Prostate gland (tissue), 2 donors: Measurements from ENCODE around the gene EP400. TPM values are rescaled to one million over a fixed set of nuclear protein-coding genes. Genes with fewer than 3 reads are reported as not detected.
"Not testable (repeated sequence)": the region's sequence is repeated elsewhere in the genome, so short reads cannot be mapped to it uniquely, and the experiment has no call there.

Experiments
- DNase-seq: peaks from one replicate; pipeline ENCODE4 v3.0.0-alpha.2; 2019; ENCODE audit warnings: low spot score
- H3K27ac ChIP-seq, 2 donors: fragments of 200-600 bp; sonication (generic); 2 replicates each; pipeline ENCODE4 v1.5.1; 2017 to 2019
- H3K27me3 ChIP-seq: fragments of 200-600 bp; sonication (generic); replicated peaks from 2 replicates; pipeline ENCODE4 v1.5.1; 2019; ENCODE audit not compliant: insufficient read depth
- H3K36me3 ChIP-seq, 2 donors: fragments of 200-600 bp; sonication (generic); 1 replicate in 1 of 2; 2 replicates in 1 of 2; pipeline versions ENCODE4 v1.5.1 to v1.8.1; 2017 to 2019
- H3K4me1 ChIP-seq: fragments of 200-600 bp; sonication (generic); replicated peaks from 2 replicates; pipeline ENCODE4 v1.5.1; 2019
- H3K4me3 ChIP-seq, 2 donors: fragments of 200-600 bp; sonication (generic); 2 replicates each; pipeline ENCODE4 v1.5.1; 2017 to 2019
- H3K9me3 ChIP-seq: fragments of 200-600 bp; sonication (generic); 2 replicates; pipeline ENCODE4 v1.5.1; 2017
- POLR2A ChIP-seq: fragments of 450-650 bp; IDR thresholded peaks from one replicate; pipeline ENCODE4 v1.6.1; 2016; ENCODE audit warnings: antibody characterized with exemption, mild to moderate bottlenecking
- POLR2AphosphoS5 ChIP-seq: sonication (generic); formaldehyde crosslinking; IDR thresholded peaks from one replicate; pipeline ENCODE4 v1.6.1; 2017; ENCODE audit warnings: antibody characterized with exemption
- WGBS: methylation state at CpG from one replicate; pipeline ENCODE4 v1.1.5; 2018; 5-methylcytosine and 5-hydroxymethylcytosine counted together
- intact Hi-C: fragments of 100-400 bp; cut with DNase I; formaldehyde crosslinking; loops from one replicate; pipeline ENCODE4 v1.14.2; 2022
- total RNA-seq, 2 donors: library from RNA; depleted of rRNA; stranded (reverse); fragments of >200 nt; gene quantifications; one replicate each; pipeline ENCODE4 v1.1.0, GENCODE V29; 2016
- TF ChIP-seq, protein P1 (sequence below), 4 experiments: fragments of 200-600 bp in 2 of 4; fragments of 450-650 bp in 2 of 4; sonication (generic) in 2 of 4; IDR thresholded peaks; 1 replicate in 3 of 4; 2 replicates in 1 of 4; pipeline ENCODE4 v1.5.1; 2016 to 2019; ENCODE audit warnings: antibody characterized with exemption in 4 of 4, mild to moderate bottlenecking in 2 of 4, moderate library complexity in 2 of 4

The EP400 gene
- total RNA-seq, 2 donors from 2014 or later, result 22.3 to 46.2 TPM

DNA sequence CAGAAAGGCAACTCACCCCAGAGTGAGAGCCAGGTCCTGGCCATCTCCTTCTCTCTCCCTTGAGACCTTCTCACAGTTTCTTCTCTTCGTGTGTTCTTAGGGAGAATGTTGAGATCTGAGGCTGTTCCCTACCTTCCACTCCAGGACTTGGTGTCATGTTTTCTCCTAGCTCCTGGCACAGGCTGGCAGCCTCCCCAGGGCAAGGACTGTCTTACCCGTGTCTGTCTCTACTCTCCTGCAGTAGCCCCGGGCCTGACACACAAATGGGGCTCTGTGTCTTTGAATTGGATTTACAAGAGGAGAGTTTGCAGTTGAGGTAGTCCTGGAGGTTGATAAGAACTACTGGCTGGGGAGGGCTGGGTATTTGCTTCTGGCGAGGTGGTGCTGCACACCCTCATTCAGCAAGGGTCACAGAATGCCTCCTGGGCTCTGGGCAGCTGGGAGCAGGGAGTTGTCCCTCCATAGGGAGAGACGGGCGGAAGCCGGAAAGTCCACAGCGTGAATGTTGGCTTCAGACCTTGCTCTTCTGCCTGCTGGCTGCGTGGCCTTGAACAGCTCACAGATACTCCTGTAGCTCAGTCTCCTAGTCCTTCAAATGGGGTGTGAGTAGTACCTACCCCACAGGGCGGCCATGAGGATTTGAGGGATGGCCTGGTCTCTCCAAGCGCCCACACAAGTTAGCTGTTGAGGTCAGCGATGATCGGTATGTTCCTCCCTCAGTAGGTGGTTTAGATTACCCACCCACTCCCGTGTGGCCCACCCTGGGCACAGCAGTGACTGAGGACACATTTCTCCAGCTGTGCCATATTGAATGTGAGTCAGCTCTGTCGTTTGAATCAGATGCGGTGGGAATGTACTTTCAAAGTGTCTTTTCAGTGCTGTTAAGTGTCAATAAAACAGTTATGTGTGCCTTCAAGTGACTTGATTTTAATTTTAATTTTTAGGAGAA lies 10.2 kb downstream of the EP400 start:
- intact Hi-C loops, result no loop called here
- 72% methylated on average over 16 of the region's 16 CpGs for WGBS
- Histone ChIP-seq H3K4me3 (no peak overlapping the region), H3K4me1 (no peaks in the 10 kb centered on the region), H3K27ac (no peak overlapping the region), H3K9me3 (no peaks in the 10 kb centered on the region), H3K36me3 (peaks cover 0 to 3% of the 10 kb centered on the region in 2 donors), H3K27me3 (no peaks in the 10 kb centered on the region)
- TF ChIP-seq POLR2A (no peak), POLR2AphosphoS5 (no peak)
- TF ChIP-seq, protein P1, sequence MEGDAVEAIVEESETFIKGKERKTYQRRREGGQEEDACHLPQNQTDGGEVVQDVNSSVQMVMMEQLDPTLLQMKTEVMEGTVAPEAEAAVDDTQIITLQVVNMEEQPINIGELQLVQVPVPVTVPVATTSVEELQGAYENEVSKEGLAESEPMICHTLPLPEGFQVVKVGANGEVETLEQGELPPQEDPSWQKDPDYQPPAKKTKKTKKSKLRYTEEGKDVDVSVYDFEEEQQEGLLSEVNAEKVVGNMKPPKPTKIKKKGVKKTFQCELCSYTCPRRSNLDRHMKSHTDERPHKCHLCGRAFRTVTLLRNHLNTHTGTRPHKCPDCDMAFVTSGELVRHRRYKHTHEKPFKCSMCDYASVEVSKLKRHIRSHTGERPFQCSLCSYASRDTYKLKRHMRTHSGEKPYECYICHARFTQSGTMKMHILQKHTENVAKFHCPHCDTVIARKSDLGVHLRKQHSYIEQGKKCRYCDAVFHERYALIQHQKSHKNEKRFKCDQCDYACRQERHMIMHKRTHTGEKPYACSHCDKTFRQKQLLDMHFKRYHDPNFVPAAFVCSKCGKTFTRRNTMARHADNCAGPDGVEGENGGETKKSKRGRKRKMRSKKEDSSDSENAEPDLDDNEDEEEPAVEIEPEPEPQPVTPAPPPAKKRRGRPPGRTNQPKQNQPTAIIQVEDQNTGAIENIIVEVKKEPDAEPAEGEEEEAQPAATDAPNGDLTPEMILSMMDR (IDR thresholded peaks at IDR 0.05), result no peak
- no peak for DNase-seq

DNA sequence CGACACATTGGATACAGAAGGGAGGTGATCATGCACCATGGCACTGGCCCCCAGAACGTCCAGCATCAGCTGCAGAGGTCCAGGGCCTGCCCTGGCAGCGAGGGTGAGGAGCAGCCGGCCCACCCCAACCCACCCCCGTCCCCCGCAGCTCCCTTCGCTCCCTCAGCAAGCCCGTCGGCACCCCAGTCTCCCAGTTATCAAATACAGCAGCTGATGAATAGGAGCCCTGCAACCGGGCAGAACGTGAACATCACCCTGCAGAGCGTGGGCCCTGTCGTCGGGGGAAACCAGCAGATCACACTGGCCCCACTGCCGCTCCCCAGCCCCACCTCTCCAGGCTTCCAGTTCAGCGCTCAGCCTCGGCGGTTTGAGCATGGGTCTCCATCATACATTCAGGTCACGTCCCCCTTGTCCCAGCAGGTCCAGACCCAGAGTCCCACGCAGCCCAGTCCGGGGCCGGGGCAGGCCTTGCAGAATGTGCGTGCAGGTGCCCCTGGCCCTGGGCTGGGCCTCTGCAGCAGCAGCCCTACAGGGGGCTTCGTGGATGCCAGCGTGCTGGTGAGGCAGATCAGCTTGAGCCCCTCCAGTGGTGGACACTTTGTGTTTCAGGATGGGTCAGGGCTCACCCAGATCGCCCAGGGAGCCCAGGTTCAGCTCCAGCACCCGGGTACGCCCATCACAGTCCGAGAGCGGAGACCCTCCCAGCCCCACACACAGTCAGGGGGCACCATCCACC lies 11.0 kb downstream of the EP400 start:
- intact Hi-C loops, H3K27me3 ChIP-seq, H3K27ac ChIP-seq, H3K9me3 ChIP-seq, H3K36me3 ChIP-seq, DNase-seq, H3K4me3 ChIP-seq, H3K4me1 ChIP-seq: not testable (repeated sequence)
- WGBS, result 83% methylated on average over 6 of the region's 30 CpGs

DNA sequence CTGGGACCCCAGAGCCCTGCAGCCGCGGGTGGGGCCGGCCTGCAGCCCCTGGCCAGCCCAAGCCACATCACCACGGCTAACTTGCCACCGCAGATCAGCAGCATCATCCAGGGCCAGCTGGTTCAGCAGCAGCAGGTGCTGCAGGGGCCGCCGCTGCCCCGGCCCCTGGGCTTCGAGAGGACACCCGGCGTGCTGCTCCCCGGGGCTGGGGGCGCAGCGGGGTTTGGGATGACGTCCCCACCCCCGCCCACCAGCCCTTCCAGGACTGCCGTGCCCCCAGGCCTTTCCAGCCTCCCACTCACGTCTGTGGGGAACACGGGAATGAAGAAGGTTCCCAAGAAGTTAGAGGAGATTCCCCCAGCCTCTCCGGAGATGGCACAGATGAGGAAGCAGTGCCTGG lies 11.6 kb downstream of the EP400 start:
- H3K27me3 ChIP-seq, H3K27ac ChIP-seq, intact Hi-C loops, H3K9me3 ChIP-seq, H3K4me3 ChIP-seq, H3K36me3 ChIP-seq, H3K4me1 ChIP-seq, DNase-seq: not testable (repeated sequence)
- 89% methylated on average over 1 of the region's 20 CpGs for WGBS

DNA sequence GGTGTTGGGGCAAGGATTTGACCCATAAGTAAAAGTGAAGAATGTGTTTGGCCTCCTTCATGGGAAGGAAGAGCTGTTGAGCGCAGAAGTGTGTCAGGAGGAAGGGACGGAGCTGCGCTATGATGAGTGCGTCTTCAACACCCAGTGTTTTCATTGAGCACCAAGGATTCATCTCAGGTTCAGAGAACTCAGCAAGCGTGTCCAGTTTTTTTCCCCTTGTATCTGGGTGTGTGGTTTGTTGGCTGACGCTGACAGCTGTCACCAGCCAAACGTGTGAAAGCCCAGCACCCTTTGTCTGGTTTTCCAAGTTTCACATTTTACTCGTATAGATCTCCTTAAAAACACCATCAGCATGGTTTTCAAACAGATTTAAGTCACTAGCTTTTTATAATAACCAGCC lies 12.3 kb downstream of the EP400 start:
- Histone ChIP-seq H3K9me3 (no peaks in the 10 kb centered on the region), H3K4me3 (no peak overlapping the region), H3K4me1 (peaks cover 5% of the 10 kb centered on the region), H3K36me3 (peaks cover 0 to 3% of the 10 kb centered on the region in 2 donors), H3K27me3 (no peaks in the 10 kb centered on the region), H3K27ac (no peak overlapping the region)
- intact Hi-C loops, result no loop called here
- 84% methylated on average over 8 of the region's 8 CpGs for WGBS
- TF ChIP-seq POLR2A, result no peak
- TF ChIP-seq, protein P1 (IDR thresholded peaks at IDR 0.05), result no peak
- TF ChIP-seq POLR2AphosphoS5, result no peak
- DNase-seq, result no peak

DNA sequence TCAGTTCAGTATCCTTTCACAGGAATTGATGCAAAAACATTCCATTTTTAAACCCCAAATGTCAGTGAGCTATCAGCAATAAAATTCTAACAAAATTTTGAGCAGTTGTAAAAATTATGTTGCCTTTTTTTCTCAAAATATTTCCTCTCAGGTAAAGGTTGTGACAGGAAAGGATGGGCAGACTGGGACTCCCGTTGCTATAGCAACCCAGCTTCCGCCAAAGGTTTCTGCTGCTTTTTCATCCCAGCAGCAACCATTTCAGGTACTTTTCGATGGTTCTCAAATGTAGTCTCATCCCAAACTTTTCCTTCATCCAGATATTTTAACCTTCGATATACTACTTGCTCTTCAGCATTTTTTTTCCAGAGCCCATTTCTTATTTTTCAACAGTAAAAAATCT lies 13.6 kb downstream of the EP400 start:
- intact Hi-C loops, result no loop called here
- Histone ChIP-seq H3K27me3 (no peaks in the 10 kb centered on the region), H3K9me3 (no peaks in the 10 kb centered on the region), H3K27ac (no peak overlapping the region), H3K4me3 (no peak overlapping the region), H3K4me1 (peaks cover 5% of the 10 kb centered on the region), H3K36me3 (peaks cover 0 to 3% of the 10 kb centered on the region in 2 donors)
- WGBS, result 75% methylated on average over 4 of the region's 4 CpGs
- no peak for TF ChIP-seq POLR2A
- TF ChIP-seq, protein P1 (IDR thresholded peaks at IDR 0.05), result no peak
- TF ChIP-seq POLR2AphosphoS5, result no peak
- no peak for DNase-seq
